Measurements from ENCODE around the gene PGAM2.

DNA sequence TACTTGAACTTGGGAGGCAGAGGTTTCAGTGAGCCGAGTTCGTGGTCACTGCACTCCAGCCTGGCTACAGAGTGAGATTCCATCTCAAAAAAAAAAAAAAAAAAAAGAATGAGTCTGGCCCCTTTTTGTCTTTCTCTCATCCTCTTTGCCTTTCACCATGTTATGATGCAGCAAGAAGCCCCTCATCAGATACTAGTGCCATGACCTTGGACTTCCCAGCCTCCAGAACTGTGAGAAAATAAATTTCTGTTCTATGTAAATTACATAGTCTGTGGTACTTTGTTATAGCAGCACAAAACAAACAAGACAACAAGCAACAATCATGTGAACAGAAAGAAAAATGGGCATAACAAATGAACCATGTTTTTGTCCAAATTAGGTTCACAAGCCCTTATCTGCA lies 23.1 kb downstream of the PGAM2 start:
- TF ChIP-seq CTCF (conservative IDR thresholded peaks at IDR 0.05 in 1 of 2, IDR thresholded peaks at IDR 0.05 in 1 of 2; ENCODE audit: extremely low read depth in 1 of 2, insufficient read depth in 1 of 2, low read depth in 1 of 2, low read length in 2 of 2) (no peak), EZH2 (IDR thresholded peaks at IDR 0.05; ENCODE audit: borderline replicate concordance, low read length) (no peak)
